Panc1 (cell line): Measurements from ENCODE around the gene PHKG2.
"Not testable (repeated sequence)": the region's sequence is repeated elsewhere in the genome, so short reads cannot be mapped to it uniquely, and the experiment has no call there.

Source experiments
- CTCF ChIP-seq: fragments of 450-650 bp; IDR thresholded peaks from 2 replicates; pipeline ENCODE4 v1.5.1; 2017; ENCODE audit warnings: mild to moderate bottlenecking
- REST ChIP-seq, 2 experiments: IDR thresholded peaks; 2 replicates each; pipeline ENCODE4 v1.6.1; 2011 to 2012; ENCODE audit warnings: low read depth in 2 of 2, control low read depth in 1 of 2, low read length in 1 of 2, mild to moderate bottlenecking in 1 of 2, moderate library complexity in 1 of 2; ENCODE audit not compliant: insufficient read depth in 1 of 2
- SIN3A ChIP-seq: IDR thresholded peaks from 2 replicates; pipeline ENCODE4 v1.6.1; 2012; ENCODE audit warnings: low read depth, mild to moderate bottlenecking, low read length, moderate library complexity, borderline replicate concordance; ENCODE audit not compliant: insufficient read depth

GRCh38 chr16:30703071-30703470 lies 45.2 kb upstream of the PHKG2 start:
- TF ChIP-seq CTCF; REST (IDR thresholded peaks at IDR 0.05; ENCODE audit: insufficient read depth in 1 of 2, low read depth in 2 of 2, low read length in 1 of 2); SIN3A: not testable (repeated sequence)
